ENCODE data around the gene UBQLN3. TPM values are rescaled to one million over a fixed set of nuclear protein-coding genes. Genes with fewer than 3 reads are reported as not detected.
A peak's percentile ranks its signal among the peaks of the same experiment; 100 is the strongest.

Gene UBQLN3
- total and polyA plus RNA-seq, 2 of the 13 experiments (the other 11 are each of a cell fraction or from before 2014, with no cell fraction given): 0.08 TPM; not detected in 1

DNA sequence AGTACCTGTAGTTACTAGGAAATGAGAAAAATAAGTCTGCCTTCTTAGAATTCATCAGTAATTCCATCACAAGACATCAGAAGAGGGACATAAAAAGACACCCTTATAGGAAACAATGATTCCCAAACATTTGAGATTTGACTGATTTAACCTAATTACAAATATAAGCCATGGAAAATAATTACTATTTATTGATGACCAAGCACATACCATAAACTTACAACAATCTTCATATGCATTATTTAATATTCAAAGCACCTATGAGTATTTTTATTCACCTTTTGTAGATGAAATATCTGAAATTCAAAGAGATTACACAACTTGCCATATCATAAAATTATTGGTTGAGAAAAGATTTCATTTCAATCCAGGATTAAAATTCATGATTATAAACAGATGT, 35.8 kb downstream of the UBQLN3 start (continued):
- TF ChIP-seq, protein P1, sequence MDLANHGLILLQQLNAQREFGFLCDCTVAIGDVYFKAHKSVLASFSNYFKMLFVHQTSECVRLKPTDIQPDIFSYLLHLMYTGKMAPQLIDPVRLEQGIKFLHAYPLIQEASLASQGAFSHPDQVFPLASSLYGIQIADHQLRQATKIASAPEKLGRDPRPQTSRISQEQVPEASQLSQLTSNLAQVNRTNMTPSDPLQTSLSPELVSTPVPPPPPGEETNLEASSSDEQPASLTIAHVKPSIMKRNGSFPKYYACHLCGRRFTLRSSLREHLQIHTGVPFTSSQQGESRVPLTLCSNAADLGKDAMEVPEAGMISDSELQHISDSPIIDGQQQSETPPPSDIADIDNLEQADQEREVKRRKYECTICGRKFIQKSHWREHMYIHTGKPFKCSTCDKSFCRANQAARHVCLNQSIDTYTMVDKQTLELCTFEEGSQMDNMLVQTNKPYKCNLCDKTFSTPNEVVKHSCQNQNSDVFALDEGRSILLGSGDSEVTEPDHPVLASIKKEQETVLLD (CRISPR knock-in tag; IDR thresholded peaks at IDR 0.05; ENCODE audit: low read depth): no peak
- 0 out of 2 replicates have a peak, but pooled peaks have one; percentile 28 for TF ChIP-seq MAFF (IDR thresholded peaks at IDR 0.05; ENCODE audit: low read depth, low read length)
- no peak for TF ChIP-seq HDAC1 (CRISPR knock-in tag; IDR thresholded peaks at IDR 0.05)
- TF ChIP-seq ZKSCAN8 (CRISPR knock-in tag; IDR thresholded peaks at IDR 0.05; ENCODE audit: borderline replicate concordance): no peak
- TF ChIP-seq, protein P2, sequence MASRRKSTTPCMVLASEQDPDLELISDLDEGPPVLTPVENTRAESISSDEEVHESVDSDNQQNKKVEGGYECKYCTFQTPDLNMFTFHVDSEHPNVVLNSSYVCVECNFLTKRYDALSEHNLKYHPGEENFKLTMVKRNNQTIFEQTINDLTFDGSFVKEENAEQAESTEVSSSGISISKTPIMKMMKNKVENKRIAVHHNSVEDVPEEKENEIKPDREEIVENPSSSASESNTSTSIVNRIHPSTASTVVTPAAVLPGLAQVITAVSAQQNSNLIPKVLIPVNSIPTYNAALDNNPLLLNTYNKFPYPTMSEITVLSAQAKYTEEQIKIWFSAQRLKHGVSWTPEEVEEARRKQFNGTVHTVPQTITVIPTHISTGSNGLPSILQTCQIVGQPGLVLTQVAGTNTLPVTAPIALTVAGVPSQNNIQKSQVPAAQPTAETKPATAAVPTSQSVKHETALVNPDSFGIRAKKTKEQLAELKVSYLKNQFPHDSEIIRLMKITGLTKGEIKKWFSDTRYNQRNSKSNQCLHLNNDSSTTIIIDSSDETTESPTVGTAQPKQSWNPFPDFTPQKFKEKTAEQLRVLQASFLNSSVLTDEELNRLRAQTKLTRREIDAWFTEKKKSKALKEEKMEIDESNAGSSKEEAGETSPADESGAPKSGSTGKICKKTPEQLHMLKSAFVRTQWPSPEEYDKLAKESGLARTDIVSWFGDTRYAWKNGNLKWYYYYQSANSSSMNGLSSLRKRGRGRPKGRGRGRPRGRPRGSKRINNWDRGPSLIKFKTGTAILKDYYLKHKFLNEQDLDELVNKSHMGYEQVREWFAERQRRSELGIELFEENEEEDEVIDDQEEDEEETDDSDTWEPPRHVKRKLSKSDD (CRISPR knock-in tag; IDR thresholded peaks at IDR 0.05; ENCODE audit: low read depth): no peak
- TF ChIP-seq SMARCE1 (IDR thresholded peaks at IDR 0.05; ENCODE audit: borderline replicate concordance): no peak
- no peak for TF ChIP-seq ZMAT3 (CRISPR knock-in tag; conservative IDR thresholded peaks at IDR 0.05)
- TF ChIP-seq HOXA9 (CRISPR knock-in tag; IDR thresholded peaks at IDR 0.05; ENCODE audit: borderline replicate concordance): no peak
- peak; percentile 36 to 51 for TF ChIP-seq MAFK (conservative IDR thresholded peaks at IDR 0.05 in 1 of 2, IDR thresholded peaks at IDR 0.05 in 1 of 2; ENCODE audit: low read length in 2 of 2)
- no peak for TF ChIP-seq ZMYM4 (CRISPR knock-in tag; IDR thresholded peaks at IDR 0.05)
- TF ChIP-seq ZNF224 (CRISPR knock-in tag; IDR thresholded peaks at IDR 0.05): no peak
- no peak for TF ChIP-seq KDM3A (CRISPR knock-in tag; IDR thresholded peaks at IDR 0.05; ENCODE audit: low read depth)
- no peak for TF ChIP-seq SRSF4 (IDR thresholded peaks at IDR 0.05; ENCODE audit: low read depth, low read length, poor library complexity, severe bottlenecking)
- no peak for TF ChIP-seq ZNF891 (CRISPR knock-in tag; IDR thresholded peaks at IDR 0.05)
